Measurements from ENCODE around the gene NAA40. TPM values are rescaled to one million over a fixed set of nuclear protein-coding genes. Genes with fewer than 3 reads are reported as not detected.

NAA40 gene
- polyA plus RNA-seq, 1 experiment, result 17.4 TPM

- ChIA-PET POLR2A (no interaction called here), CTCF (no interaction called here)
- H3K4me3 ChIP-seq (ENCODE audit: low read depth, low read length), result no peak overlapping the region
- H3K9me3 ChIP-seq (ENCODE audit: control insufficient read depth, insufficient read depth, low read length), result peaks cover 9% of the 10 kb centered on the region
- no peak for DNase-seq (ENCODE audit: low read depth, low spot score)
- H3K27me3 ChIP-seq (ENCODE audit: control insufficient read depth, insufficient read depth, low read length), result peaks cover 10% of the 10 kb centered on the region
- H3K27ac ChIP-seq (ENCODE audit: low read depth, low read length), result no peak overlapping the region
- TF ChIP-seq CTCF (IDR thresholded peaks at IDR 0.05; ENCODE audit: low read depth, low read length), result no peak
These were observed 15.5 kb upstream of the NAA40 start for GRCh38 chr11:63923319-63923718.

- H3K9me3 ChIP-seq (ENCODE audit: control insufficient read depth, insufficient read depth, low read length), result no peaks in the 10 kb centered on the region
- H3K27me3 ChIP-seq (ENCODE audit: control insufficient read depth, insufficient read depth, low read length), result peaks cover 3% of the 10 kb centered on the region
- DNase-seq (ENCODE audit: low read depth, low spot score), result no peak
- H3K27ac ChIP-seq (ENCODE audit: low read depth, low read length), result no peak overlapping the region
- ChIA-PET CTCF (interaction anchor here (1.0 kb wide), 1 partner anchor 9 kb away, joined by 6 read pairs; no protein-coding TSS in a partner anchor), POLR2A (no interaction called here)
- H3K4me3 ChIP-seq (ENCODE audit: low read depth, low read length), result no peak overlapping the region
- no peak for TF ChIP-seq CTCF (IDR thresholded peaks at IDR 0.05; ENCODE audit: low read depth, low read length)
These were observed 9.2 kb upstream of the NAA40 start for GRCh38 chr11:63929616-63930015.

- POLR2A ChIA-PET, result no interaction called here
- TF ChIP-seq CTCF (IDR thresholded peaks at IDR 0.05; ENCODE audit: low read depth, low read length), result no peak
These were observed 7.8 kb upstream of the NAA40 start for GRCh38 chr11:63931045-63931444.

GRCh38 chr11:63931876-63932275 lies 6.9 kb upstream of the NAA40 start:
- no peak overlapping the region for H3K27ac ChIP-seq (ENCODE audit: low read depth, low read length)
- CTCF ChIA-PET, result interaction anchor here (0.6 kb wide), 1 partner anchor 164 kb away, joined by 3 read pairs; no protein-coding TSS in a partner anchor
- DNase-seq (ENCODE audit: low read depth, low spot score), result no peak
- peaks cover 3% of the 10 kb centered on the region for H3K27me3 ChIP-seq (ENCODE audit: control insufficient read depth, insufficient read depth, low read length)
- TF ChIP-seq CTCF (IDR thresholded peaks at IDR 0.05; ENCODE audit: low read depth, low read length), result no peak
- POLR2A ChIA-PET, result no interaction called here
- H3K4me3 ChIP-seq (ENCODE audit: low read depth, low read length), result no peak overlapping the region
- no peaks in the 10 kb centered on the region for H3K9me3 ChIP-seq (ENCODE audit: control insufficient read depth, insufficient read depth, low read length)

More at GRCh38 chr11:63931045-63931444, 7.8 kb upstream of the NAA40 start:
- Histone ChIP-seq H3K9me3 (ENCODE audit: control insufficient read depth, insufficient read depth, low read length) (no peaks in the 10 kb centered on the region), H3K27ac (ENCODE audit: low read depth, low read length) (no peak overlapping the region), H3K4me3 (ENCODE audit: low read depth, low read length) (no peak overlapping the region), H3K27me3 (ENCODE audit: control insufficient read depth, insufficient read depth, low read length) (peaks cover 3% of the 10 kb centered on the region)
- no peak for DNase-seq (ENCODE audit: low read depth, low spot score)
- CTCF ChIA-PET, result interaction anchor here (0.8 to 1.0 kb wide), 2 partner anchors 9 to 15 kb away, joined by 4 to 5 read pairs; no protein-coding TSS in a partner anchor

GRCh38 chr11:63933459-63933858 lies 5.3 kb upstream of the NAA40 start:
- no peak for DNase-seq (ENCODE audit: low read depth, low spot score)
- ChIA-PET POLR2A (no interaction called here), CTCF (no interaction called here)
- H3K9me3 ChIP-seq (ENCODE audit: control insufficient read depth, insufficient read depth, low read length), result no peaks in the 10 kb centered on the region
- TF ChIP-seq CTCF (IDR thresholded peaks at IDR 0.05; ENCODE audit: low read depth, low read length), result no peak
- no peaks in the 10 kb centered on the region for H3K27me3 ChIP-seq (ENCODE audit: control insufficient read depth, insufficient read depth, low read length)
- no peak overlapping the region for H3K27ac ChIP-seq (ENCODE audit: low read depth, low read length)
- no peak overlapping the region for H3K4me3 ChIP-seq (ENCODE audit: low read depth, low read length)

All from AG04450 (cell line).